Parathyroid adenoma (tissue), 2 donors: ENCODE data around the gene COMMD3.

ENCODE experiments used
- H2AFZ ChIP-seq: fragments of 300-600 bp; sonication (generic); one replicate; pipeline ENCODE4 v1.7.0; 2017; ENCODE audit warnings: antibody characterized with exemption, mild to moderate bottlenecking
- H3K27ac ChIP-seq: fragments of 300-600 bp; sonication (generic); one replicate; pipeline ENCODE4 v1.7.0; 2017
- H3K27me3 ChIP-seq: fragments of 300-600 bp; sonication (generic); one replicate; pipeline ENCODE4 v1.7.0; 2017; ENCODE audit warnings: low read length; ENCODE audit not compliant: control insufficient read depth, insufficient read depth
- H3K36me3 ChIP-seq: fragments of 300-600 bp; sonication (generic); one replicate; pipeline ENCODE4 v1.7.0; 2017; ENCODE audit warnings: low read length; ENCODE audit not compliant: control insufficient read depth, insufficient read depth
- H3K4me1 ChIP-seq: fragments of 300-600 bp; sonication (generic); one replicate; pipeline ENCODE4 v1.7.0; 2017; ENCODE audit warnings: control low read depth
- H3K4me2 ChIP-seq: fragments of 300-600 bp; sonication (generic); one replicate; pipeline ENCODE4 v1.7.0; 2017; ENCODE audit warnings: low read length
- H3K4me3 ChIP-seq: fragments of 300-600 bp; sonication (generic); one replicate; pipeline ENCODE4 v1.7.0; 2017; ENCODE audit warnings: low read depth, low read length
- H3K79me2 ChIP-seq: fragments of 300-600 bp; sonication (generic); one replicate; pipeline ENCODE4 v1.7.0; 2017; ENCODE audit warnings: control low read depth
- H3K9ac ChIP-seq: fragments of 300-600 bp; sonication (generic); one replicate; pipeline ENCODE4 v1.7.0; 2017; ENCODE audit warnings: mild to moderate bottlenecking
- H3K9me3 ChIP-seq: fragments of 300-600 bp; sonication (generic); one replicate; pipeline ENCODE4 v1.7.0; 2017; ENCODE audit warnings: low read length; ENCODE audit not compliant: control insufficient read depth
- CTCF ChIP-seq: fragments of 300-600 bp; sonication (generic); IDR thresholded peaks from one replicate; pipeline ENCODE4 v1.7.0; 2017; ENCODE audit warnings: antibody characterized with exemption, mild to moderate bottlenecking
- donor health status: primary hyperparathyroidism.

Gene COMMD3

GRCh38 chr10:22318772-22319171 is 2.6 kb downstream of the COMMD3 start:
- H3K4me2 ChIP-seq, result no peak overlapping the region
- no peak overlapping the region for H2AFZ ChIP-seq
- H3K9me3 ChIP-seq, result no peaks in the 10 kb centered on the region
- H3K79me2 ChIP-seq, result no peaks in the 10 kb centered on the region
- no peak for TF ChIP-seq CTCF
- H3K27ac ChIP-seq, result no peak overlapping the region
- no peaks in the 10 kb centered on the region for H3K27me3 ChIP-seq
- H3K9ac ChIP-seq, result no peak overlapping the region
- no peak overlapping the region for H3K4me3 ChIP-seq
- H3K36me3 ChIP-seq, result no peaks in the 10 kb centered on the region
- no peaks in the 10 kb centered on the region for H3K4me1 ChIP-seq

- Histone ChIP-seq H2AFZ (no peak overlapping the region), H3K4me3 (peak overlapping the region; percentile 55), H3K27ac (no peak overlapping the region), H3K4me2 (no peak overlapping the region), H3K4me1 (no peaks in the 10 kb centered on the region), H3K27me3 (no peaks in the 10 kb centered on the region), H3K79me2 (no peaks in the 10 kb centered on the region), H3K9ac (no peak overlapping the region), H3K36me3 (no peaks in the 10 kb centered on the region), H3K9me3 (no peaks in the 10 kb centered on the region)
- TF ChIP-seq CTCF, result no peak
Measured at GRCh38 chr10:22319547-22319979, 3.4 kb downstream of the COMMD3 start.

- TF ChIP-seq CTCF, result no peak
- peak overlapping the region; percentile 52 for H2AFZ ChIP-seq
- H3K27ac ChIP-seq, result peak overlapping the region; percentile 45
- no peaks in the 10 kb centered on the region for H3K4me1 ChIP-seq
- no peaks in the 10 kb centered on the region for H3K9me3 ChIP-seq
- H3K27me3 ChIP-seq, result no peaks in the 10 kb centered on the region
- peak overlapping the region; percentile 55 for H3K4me3 ChIP-seq
- H3K9ac ChIP-seq, result no peak overlapping the region
- peak overlapping the region; percentile 68 for H3K4me2 ChIP-seq
- no peaks in the 10 kb centered on the region for H3K79me2 ChIP-seq
- H3K36me3 ChIP-seq, result no peaks in the 10 kb centered on the region
Measured at GRCh38 chr10:22319980-22320558, 3.9 kb downstream of the COMMD3 start.

GRCh38 chr10:22320591-22321155 is 4.5 kb downstream of the COMMD3 start, which contains the start of gene BMI1:
Gene BMI1 (plus strand): TSS chr10:22321099. CDS start chr10:22326450, 5,351 bp downstream.
- Histone ChIP-seq H3K36me3 (no peaks in the 10 kb centered on the region), H3K27me3 (peaks cover under 1% of the 10 kb centered on the region), H3K4me2 (peak within 1 kb of the TSS; percentile 79), H3K9me3 (no peaks in the 10 kb centered on the region), H3K79me2 (no peaks in the 10 kb centered on the region), H3K27ac (peak within 1 kb of the TSS; percentile 95), H3K4me1 (no peaks in the 10 kb centered on the region), H2AFZ (peak within 1 kb of the TSS; percentile 89), H3K9ac (peak within 1 kb of the TSS; percentile 92), H3K4me3 (peak within 1 kb of the TSS; percentile 82)
- TF ChIP-seq CTCF, result no peak
